HG03378 (cell line): Measurements from ENCODE around the gene ST3GAL4.
"Not testable (repeated sequence)": the region's sequence is repeated elsewhere in the genome, so short reads cannot be mapped to it uniquely, and the experiment has no call there.

Source experiments
- ATAC-seq: cut with Tn5 transposase; IDR thresholded peaks from one replicate; pipeline ENCODE4 v1.9.1; 2021; ENCODE audit warnings: mild to moderate bottlenecking, moderate library complexity; ENCODE audit not compliant: unreplicated experiment

Gene ST3GAL4

DNA sequence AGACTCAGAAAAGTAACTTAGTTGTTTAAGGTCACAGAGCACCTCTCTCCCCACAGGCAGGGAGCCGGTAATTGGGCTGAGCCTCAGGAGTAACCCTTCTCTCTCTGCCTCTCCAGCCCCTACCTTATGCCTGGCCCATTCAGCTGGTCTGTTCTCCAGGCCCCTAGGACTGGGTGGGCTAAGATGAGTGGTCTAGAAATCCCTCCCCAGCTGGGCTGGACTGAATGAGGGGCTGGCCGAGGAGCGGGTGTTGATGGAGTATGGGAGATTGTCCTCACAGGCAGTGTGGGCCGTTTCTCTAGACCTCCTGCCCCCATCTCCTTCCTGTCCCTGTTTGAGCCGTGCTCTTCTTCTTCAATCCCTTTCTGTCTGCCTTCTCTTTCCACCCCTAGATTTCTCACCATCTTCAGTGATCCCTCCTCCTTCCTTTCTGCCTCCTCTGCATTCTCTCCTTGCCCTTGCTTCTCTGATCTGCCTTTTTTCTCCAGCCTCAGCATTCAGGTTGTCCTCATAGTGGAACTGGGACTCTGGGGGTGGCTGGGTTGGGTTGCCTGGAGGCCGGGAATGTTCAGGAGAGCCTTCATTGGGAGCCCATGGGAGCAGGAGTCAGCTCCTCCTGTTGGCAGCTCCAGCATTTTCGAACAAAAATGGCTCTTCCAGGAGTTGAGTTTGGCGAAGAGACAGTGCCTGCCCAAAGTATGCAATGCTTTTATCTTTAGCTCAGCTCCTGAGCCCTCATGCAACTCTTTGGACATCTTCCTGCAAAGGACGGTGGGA, 7.6 kb downstream of the ST3GAL4 start:
- ATAC-seq, result no peak

DNA sequence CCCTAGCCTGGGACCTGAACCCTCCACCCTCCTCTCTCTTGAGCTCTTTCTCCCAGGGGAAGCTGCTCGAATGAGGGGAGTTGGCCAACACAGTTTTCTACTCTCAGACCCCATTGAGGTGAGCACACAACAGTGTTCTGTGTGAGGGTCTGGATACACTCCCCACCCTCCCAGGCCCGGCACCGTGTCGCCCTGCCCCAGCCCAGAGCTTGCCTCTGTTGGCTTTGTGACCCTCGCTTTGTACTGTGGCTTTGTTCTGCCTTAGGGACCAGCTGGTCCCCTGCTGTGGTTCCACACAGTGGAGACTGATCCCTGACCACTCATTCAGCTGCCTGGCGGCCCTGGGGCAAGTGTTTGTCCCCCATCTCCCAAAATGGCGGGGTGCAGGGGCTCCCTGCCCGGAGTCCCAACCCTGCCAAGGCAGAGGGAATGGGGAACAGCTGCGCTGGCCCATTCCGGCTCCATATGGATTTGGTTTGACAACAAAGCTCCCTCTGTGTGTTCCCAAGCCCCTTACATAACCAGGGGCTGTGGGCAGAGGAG, 8.3 kb downstream of the ST3GAL4 start:
- ATAC-seq, result no peak

DNA sequence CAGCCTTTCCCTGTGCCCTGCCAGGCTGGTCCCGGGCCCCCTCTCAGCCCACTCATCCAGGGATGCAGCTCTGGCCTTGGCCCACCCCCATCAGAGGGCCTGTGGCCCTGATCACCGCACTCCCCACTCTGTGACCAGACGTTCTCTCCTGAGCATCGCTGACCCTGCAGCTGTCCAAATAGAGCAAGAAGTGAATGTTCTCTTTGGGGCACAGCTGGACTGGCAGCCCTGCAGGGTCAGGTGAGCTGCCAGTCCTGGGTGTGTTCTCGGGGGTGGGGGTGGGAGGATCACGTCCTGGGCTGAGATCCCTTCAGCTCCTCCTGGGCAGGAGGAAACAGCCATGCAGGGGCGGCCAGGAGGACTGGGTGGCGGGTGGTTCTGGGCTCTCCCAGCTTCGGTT, 9.2 kb downstream of the ST3GAL4 start:
- not testable (repeated sequence) for ATAC-seq

DNA sequence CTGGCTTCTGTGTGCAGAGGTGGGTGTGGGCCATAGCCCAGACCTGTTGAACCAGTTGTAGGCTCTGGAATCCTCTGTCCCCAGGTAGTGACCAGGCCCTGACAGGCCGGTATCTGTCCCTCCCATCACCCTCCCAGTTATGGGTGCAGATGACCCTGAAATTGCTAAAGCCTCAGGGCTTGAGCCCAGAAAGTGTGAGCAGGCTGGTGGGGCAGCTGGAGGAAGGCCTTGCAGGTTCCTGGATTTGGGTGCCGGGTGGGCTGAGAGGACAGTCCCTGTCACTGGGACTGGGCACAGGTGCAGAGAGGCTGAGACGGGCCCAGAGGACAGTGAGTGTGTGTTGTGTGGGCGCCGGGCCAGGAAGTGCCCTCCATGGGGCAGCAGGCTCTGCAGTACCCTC, 10.0 kb downstream of the ST3GAL4 start:
- not testable (repeated sequence) for ATAC-seq

DNA sequence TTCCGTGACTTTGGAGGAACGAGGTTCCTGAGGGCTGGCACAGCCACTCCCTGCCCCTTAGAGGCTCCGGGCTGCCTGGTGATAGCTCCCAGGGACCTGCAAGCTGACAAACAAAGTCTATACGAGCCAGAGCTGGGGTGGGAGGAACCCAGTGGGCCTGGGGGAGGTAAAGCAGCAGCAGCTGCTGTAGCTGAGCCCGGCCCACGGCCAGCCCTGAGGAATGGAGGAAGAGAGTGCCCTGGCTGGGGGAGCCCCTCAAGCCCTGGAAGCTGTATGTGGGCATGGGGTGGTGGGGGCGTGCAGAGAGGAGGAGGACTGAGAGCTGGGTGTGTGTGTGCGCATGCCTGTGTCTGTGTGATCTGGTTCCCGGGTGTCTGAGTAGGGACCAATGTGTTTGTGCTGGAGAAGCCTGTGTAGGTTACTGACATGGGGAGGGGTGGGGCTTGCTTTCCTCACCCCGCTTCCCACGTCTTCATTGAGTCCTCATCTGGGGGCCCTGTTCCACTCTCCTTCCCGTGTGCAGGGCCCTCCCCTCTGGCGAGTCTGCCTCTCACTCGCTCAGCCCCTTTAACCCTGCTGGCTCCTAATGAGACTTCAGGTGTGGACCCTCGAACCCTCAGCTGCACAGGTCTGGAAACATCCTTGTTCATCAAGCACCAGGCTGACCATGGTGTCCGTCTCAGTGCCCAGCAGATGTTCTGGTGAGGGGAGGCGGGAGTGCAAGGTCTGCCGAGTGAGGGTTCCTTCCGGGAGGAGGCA, 10.8 kb downstream of the ST3GAL4 start:
- no peak for ATAC-seq

DNA sequence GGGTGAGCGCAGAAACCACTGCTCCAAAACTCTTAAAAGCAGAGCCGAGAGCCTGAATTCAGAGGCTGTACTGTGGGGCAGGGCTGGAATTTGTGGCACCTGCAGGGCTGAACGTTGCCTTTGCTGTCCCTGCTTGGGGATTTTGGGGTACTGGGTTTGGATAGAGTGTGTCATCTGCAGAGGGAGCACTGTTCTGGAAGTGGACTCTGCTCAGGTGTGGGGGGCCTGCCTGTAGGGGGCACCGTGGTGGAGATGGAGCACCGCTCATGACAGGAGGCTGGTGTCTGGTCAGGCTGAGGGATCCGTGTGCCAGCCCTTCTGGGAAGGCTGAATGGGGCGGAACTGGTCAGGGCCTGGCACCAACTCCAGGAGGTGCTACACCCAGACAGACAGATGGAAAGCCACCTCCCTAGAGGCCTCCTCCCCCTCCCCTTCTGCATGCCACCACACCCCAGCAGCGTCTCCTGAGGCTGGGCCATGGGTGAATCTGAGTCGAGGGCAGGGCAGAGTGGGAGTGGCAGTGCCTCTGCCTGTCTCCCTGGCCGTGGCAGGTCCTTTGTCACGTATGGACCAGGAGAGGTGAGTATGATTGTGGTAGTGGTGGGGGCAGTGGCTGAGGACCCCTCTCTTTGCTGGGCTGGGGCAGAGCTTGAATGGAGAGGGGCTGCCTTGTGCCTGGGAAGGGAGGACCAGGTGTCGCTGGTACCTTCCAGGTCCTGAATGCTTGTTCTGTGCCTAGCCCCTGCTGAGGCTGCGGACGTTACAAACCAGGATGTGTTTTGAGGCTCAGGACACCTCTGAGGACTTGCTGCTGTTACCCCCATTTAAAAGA, 11.6 kb downstream of the ST3GAL4 start:
- not testable (repeated sequence) for ATAC-seq

DNA sequence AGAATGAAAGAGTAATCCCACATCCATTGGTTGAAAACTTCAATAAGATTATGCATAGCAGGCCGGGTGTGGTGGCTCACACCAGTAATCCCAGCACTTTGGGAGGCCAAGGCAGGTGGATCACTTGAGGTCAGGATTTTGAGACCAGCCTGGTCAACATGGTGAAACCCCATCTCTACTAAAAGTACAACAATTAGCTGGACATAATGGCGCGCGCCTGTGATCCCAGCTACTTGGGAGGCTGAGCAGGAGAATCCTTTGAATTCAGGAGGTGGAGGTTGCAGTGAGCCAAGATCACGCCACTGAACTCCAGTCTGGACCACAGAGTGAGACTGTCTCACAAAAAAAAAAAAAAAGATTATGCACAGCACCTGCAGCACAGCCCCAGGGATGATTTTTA, 12.3 kb downstream of the ST3GAL4 start:
- ATAC-seq, result not testable (repeated sequence)

DNA sequence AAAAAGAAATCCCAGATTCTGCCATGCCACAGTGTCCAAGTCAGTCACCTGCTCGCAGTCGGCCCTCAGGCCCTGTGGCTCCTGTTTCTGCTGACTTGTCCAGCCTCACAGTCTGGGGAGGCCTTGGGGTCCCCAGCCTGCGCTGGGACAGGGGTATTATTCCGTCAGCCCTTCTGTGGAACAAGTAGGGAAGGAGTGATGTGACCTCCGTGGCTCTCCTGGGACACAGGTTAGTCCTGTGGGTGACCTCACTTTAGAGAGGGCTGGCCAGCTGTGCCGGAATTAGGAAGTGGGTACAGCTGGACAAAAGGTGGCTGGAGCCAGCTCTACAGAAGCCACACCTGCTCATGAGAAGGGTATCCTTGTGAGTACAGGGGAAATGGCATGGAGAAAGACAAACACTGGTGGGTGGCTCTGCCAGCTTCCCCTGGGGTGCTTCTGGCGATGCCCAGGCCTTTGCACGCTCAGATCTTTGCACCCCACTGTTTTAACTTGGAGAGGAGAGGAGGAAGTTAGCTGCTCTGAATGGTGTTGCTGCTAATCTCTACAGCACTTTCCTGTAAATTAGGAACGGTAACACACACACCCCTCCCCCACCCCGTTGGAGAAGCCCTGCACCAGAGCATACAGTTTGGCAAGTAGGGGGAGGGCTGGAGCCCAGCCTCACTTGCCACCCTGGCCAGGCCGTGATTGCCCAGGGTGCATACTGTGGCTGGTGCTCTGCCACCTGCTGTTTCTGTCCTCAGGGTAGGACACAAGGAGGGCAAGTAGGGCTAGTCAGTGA, 13.0 kb downstream of the ST3GAL4 start:
- not testable (repeated sequence) for ATAC-seq

DNA sequence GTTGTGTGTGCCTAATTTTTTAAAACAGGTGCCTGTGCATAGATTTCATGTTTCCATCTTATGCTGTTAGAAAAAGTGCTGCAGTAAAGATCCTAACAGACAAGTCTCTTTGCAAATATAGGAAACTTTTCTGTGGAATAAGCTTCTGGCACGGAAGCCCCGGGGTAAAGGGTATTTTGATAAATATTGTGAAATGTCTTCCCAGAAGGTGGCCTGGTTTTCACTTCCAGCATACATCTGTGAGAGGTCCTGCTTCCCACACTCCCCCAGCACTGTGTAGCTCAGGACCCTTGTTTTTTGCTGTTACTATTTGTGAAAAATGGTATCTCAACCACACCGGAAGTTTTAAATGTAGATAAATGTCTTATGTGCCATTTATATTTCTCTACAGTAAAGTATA, 14.5 kb downstream of the ST3GAL4 start:
- ATAC-seq, result no peak

DNA sequence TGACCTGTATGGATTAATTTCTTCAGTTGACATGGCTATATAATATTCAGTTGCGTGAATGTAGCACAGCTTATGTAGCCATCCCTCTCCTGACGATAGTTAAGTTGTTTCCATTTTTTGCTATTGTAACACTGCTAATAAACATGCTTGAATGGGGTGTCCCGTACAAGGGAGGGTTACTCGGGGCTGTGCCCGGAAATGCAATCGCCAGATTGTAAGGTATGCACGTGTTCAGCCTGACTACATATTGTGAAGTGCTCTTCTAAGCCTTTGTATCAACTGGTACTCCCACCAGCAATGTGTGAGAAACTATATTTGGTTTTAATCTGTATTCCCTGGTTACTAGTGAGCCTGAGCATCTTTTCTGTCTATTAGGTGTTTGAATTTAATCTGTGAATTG, 16.1 kb downstream of the ST3GAL4 start:
- no peak for ATAC-seq

DNA sequence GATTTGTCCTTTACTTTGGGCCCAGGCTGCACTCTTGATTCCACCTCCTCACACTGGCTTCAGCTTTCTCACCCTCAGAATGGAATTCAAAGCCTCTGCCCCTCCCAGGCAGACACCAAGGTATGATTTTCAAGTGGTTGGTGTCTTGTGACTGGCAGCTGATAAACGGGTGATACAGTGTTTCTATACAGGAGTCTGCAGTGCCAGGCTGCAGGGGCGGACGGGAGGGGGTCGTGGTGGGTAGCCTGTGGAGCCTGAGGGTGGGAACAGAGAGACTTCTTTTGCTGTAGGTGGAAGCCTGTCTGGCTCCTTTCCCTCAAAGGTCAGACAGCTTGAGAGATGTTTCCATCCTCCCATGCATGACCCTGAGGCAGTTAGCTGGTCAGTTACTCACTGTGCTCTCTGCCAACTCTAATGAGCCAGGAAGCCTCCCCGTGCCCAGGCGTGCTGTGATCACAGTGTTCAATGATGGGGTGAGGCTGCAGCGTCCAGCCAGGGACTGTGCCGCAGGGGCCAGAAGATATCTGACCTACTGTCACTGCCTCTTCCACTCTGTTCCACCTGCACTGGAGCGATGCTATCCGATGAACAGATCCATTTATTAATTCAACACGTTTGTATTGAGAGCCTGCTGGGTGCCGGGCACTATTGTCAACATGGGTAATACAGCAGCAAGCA, 18.0 kb downstream of the ST3GAL4 start:
- not testable (repeated sequence) for ATAC-seq

DNA sequence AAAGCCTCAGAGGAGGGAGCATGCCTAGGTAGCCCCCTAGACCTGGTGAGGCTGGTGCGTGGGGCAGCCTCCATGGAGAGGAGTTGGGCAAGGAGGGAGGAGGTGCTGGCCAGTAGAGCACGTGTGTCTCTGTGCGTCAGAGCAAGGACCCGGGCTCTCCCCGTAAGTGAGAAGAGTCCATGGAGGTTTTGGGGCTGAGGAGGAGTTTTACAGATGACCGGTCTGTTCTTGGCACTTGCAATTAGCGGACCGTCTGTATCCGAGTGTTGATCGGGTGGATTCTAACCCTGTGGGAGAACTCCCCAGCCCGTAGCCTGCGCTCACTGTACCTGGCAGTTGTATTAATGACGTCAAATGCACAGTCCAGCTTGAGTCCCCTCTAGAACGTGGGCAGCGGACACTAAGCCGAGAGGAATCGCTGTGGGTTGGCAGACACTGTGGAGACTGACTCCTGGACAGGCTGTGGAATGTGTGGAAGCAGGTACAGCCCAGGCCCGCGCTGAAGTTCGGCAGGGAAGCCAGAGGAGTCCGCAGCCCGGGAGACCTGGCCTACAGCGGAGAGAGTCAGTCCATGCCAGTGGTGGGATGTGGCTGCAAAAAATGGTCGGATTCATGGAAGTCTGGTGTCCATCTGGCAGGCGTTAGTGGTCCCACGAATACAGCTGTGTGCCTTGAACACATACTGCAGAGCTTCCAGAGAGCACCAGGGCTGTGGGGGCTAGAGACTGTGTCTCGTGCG, 19.2 kb downstream of the ST3GAL4 start:
- ATAC-seq, result not testable (repeated sequence)

DNA sequence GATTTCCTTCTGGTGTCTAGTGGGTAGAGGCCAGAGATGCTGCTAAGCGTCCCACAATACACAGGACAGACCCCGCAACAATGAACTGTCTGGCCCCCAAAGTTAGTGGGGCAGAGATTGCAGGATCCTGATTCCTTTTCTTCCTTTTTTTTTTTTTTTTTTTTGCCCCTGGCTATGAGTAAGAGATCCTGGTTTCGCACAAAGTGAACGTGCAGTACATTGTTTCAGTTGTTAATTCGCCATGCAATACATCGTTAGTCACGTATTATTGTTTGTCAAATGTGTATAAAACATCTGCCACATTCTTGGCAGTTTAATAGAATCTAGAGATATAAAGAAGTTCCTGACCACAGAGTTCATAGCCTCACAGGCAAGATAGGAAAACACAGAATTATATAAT, 20.2 kb downstream of the ST3GAL4 start:
- no peak for ATAC-seq

DNA sequence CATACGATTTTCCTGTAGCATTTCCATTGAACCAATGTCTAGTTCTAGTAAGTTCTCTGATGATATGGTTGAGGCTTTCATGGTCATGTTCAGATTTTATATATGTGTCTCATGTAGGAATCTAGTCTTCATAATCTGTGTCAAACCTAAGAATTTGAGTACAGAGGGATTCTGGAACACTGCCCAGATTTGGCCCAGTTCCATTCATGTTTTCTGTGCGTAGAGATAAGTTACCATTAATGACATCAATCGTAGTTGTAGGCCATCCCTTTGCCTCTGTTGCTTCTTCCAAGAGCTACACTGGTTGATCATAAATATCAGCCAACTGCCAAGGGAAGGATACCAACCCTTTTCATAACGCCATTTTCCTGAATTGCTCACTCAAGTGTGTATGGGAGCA, 23.3 kb downstream of the ST3GAL4 start:
- ATAC-seq, result no peak

DNA sequence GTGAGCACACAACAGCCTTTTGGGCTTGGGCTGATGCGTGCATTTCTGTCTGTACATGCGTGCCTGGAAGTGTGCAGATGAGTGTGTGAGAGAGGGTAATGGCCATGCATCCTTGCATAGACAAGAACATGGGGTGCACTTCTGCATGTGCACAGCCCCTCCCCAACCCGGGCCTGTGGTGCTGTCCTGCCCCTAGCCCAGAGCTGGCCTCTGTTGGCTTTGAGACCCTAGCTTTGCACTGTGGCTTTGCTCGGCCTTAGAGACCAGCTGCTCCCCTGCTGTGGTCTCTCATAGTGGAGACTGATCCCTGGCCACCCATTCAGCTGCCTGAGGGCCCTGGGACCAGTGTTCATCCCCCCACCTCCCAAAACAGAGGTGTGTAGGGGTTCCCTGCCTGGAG, 25.4 kb downstream of the ST3GAL4 start:
- ATAC-seq, result no peak

DNA sequence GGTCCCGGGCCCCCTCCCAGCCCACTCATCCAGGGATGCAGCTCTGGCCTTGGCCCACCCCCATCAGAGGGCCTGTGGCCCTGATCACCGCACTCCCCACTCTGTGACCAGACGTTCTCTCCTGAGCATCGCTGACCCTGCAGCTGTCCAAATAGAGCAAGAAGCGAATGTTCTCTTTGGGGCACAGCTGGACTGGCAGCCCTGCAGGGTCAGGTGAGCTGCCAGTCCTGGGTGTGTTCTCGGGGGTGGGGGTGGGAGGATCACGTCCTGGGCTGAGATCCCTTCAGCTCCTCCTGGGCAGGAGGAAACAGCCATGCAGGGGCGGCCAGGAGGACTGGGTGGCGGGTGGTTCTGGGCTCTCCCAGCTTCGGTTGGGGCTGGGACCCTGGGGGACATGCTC, 26.5 kb downstream of the ST3GAL4 start:
- ATAC-seq, result not testable (repeated sequence)

DNA sequence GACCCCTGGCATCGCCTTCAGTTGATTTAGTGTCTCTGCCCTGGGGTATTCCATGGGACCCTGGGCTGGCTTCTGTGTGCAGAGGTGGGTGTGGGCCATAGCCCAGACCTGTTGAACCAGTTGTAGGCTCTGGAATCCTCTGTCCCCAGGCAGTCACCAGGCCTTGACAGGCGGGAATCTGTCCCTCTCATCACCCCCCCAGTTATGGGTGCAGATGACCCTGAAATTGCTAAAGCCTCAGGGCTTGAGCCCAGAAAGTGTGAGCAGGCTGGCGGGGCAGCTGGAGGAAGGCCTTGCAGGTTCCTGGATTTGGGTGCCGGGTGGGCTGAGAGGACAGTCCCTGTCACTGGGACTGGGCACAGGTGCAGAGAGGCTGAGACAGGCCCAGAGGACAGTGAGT, 27.2 kb downstream of the ST3GAL4 start:
- ATAC-seq, result not testable (repeated sequence)

DNA sequence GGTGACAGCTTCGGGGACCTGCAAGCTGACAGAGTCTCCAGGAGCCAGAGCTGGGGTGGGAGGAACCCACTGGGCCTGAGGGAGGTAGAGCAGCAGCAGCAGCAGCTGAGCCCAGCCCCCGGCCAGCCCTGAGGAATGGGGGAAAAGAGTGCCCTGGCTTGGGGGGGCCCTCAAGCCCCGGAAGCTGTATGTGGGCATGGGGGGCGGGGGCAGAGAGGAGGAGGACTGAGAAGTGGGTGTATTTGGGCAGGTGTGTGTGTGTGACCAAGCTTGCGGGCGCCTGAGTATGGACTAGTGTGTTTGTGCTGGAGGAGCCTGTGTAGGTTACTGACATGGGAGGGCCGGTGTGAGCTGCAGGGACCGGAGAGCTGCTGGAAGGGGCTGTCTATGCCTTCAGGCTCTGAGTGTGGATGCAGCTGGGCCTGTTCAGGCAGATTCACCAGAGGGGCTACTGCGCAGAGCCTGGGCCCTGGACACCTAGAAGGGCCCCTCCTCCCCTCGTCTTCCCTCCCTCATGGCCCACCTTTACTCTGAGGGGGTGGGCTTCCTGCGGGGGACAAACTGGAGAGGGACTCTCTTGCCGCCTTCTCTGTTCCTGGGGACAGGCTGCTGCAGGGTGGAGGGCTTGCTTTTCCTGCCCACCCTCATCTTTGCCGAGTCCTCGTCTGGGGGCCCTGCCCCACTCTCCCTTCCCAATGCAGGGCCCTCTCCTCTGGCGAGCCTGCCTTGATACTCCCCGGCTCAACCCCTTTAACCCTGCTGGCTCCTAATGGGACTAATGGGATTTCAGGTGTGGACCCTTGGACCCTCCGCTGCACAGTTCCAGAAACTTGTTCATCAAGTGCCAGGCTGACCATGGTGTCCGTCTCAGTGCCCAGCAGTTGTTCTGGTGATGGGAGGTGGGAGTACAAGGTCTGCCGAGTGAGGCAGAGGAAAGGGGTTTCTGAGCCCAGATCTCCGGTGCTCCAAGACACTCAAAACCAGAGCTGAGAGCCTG, 28.2 kb downstream of the ST3GAL4 start:
- no peak for ATAC-seq
